Activated naive CD8-positive, alpha-beta T cell treated with anti-CD3 and anti-CD28 coated beads, Interleukin-2, amount 50 U/mL, for 24 hours (primary cell): ENCODE results near the gene BMPR2.
"Not testable (repeated sequence)": the region's sequence is repeated elsewhere in the genome, so short reads cannot be mapped to it uniquely, and the experiment has no call there.

ENCODE experiments used
- ATAC-seq: fragments of 150-1000 bp; cut with Tn5 transposase; one replicate; pipeline ENCODE4 v1.10.0; 2021
- DNase-seq: peaks from one replicate; pipeline ENCODE4 v3.0.0; 2021
- H3K27ac Mint-ChIP-seq: one replicate; pipeline ENCODE4 v1.8.0; 2021; ENCODE audit warnings: mild to moderate bottlenecking, mixed read lengths
- H3K27me3 Mint-ChIP-seq: one replicate; pipeline ENCODE4 v1.8.0; 2021; ENCODE audit warnings: mixed read lengths
- H3K36me3 Mint-ChIP-seq: one replicate; pipeline ENCODE4 v1.8.0; 2021; ENCODE audit warnings: low read depth, mixed read lengths
- H3K4me1 Mint-ChIP-seq: one replicate; pipeline ENCODE4 v1.8.0; 2021; ENCODE audit warnings: mixed read lengths
- H3K4me3 Mint-ChIP-seq: one replicate; pipeline ENCODE4 v1.8.0; 2021; ENCODE audit warnings: mild to moderate bottlenecking, moderate library complexity, mixed read lengths
- H3K9me3 Mint-ChIP-seq: one replicate; pipeline ENCODE4 v1.8.0; 2021; ENCODE audit warnings: mixed read lengths

The BMPR2 gene

DNA sequence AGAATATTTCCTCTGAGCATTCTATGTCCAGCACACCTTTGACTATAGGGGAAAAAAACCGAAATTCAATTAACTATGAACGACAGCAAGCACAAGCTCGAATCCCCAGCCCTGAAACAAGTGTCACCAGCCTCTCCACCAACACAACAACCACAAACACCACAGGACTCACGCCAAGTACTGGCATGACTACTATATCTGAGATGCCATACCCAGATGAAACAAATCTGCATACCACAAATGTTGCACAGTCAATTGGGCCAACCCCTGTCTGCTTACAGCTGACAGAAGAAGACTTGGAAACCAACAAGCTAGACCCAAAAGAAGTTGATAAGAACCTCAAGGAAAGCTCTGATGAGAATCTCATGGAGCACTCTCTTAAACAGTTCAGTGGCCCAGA lies 179.2 kb downstream of the BMPR2 start:
- Mint-ChIP-seq H3K27me3 (no peaks in the 10 kb centered on the region), H3K9me3 (no peaks in the 10 kb centered on the region), H3K4me3 (no peak overlapping the region), H3K36me3 (peaks cover 3% of the 10 kb centered on the region), H3K4me1 (peaks cover 8% of the 10 kb centered on the region), H3K27ac (no peak overlapping the region)
- peak; percentile 43 for ATAC-seq
- DNase-seq = peak; percentile 18

DNA sequence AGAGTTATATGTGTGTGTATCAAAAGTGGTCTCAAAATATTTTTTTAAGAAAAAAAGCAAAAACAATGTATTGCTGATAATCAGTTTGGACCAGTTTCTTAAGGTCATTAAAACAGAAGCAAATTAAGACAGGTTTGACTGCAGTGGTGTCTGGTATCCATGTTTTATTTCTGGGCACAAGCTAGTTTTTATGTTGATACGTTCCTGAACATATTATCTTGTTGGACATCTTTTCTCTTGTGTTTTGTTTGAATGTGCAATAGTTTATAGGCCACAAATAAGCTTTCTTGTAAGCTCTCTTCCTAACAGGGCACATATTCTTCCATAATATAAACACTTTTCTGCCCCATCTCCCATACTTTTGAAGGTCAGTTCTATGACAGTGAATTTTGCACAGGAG lies 184.1 kb downstream of the BMPR2 start:
- H3K27me3 Mint-ChIP-seq = no peaks in the 10 kb centered on the region
- no peak overlapping the region for H3K27ac Mint-ChIP-seq
- peaks cover 3% of the 10 kb centered on the region for H3K36me3 Mint-ChIP-seq
- H3K4me1 Mint-ChIP-seq = peaks cover 8% of the 10 kb centered on the region
- no peaks in the 10 kb centered on the region for H3K9me3 Mint-ChIP-seq
- H3K4me3 Mint-ChIP-seq = no peak overlapping the region
- no peak for DNase-seq
- no peak for ATAC-seq

DNA sequence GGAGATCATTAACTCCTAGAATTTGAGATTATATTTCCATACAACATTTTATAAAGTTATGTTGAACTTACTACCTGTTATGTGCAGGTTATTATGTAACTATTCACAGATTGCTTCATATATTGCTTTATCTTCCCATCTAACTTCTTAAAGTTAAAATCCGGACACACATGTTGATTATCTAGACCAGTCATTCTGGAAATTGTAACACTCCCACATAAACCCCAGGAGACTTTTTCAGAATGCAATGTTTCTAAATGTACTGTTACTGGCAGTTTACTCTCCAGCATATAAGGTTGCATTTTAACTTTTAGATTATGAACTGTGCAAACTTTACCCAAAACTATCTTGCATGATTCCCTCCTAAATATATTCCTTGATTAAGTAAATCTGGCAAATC lies 188.1 kb downstream of the BMPR2 start:
- ATAC-seq = no peak
- no peaks in the 10 kb centered on the region for H3K36me3 Mint-ChIP-seq
- H3K27me3 Mint-ChIP-seq = no peaks in the 10 kb centered on the region
- H3K27ac Mint-ChIP-seq = no peak overlapping the region
- peaks cover 4% of the 10 kb centered on the region for H3K4me1 Mint-ChIP-seq
- no peak overlapping the region for H3K4me3 Mint-ChIP-seq
- no peak for DNase-seq
- H3K9me3 Mint-ChIP-seq = no peaks in the 10 kb centered on the region

DNA sequence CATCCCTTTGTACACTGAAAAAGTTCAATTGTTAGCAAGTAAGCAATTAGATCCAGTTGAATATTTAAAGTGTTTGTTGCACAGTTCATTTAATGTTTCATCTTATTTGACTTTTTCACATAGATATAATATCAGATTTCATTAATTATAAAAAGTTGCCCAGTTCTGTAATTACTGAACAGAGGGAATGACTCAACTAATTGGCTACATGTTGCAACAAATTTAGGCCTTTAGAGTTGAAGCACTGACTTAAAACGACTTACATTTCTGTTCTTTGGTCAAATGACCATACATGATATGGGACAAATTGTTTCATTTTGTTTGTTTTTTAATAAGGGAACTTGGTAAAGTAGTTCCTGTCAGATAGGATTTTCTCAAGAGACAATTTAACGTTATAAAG lies 190.2 kb downstream of the BMPR2 start:
- Mint-ChIP-seq H3K36me3 (no peaks in the 10 kb centered on the region), H3K4me1 (no peaks in the 10 kb centered on the region), H3K27me3 (no peaks in the 10 kb centered on the region), H3K9me3 (no peaks in the 10 kb centered on the region), H3K4me3 (no peak overlapping the region), H3K27ac (no peak overlapping the region)
- DNase-seq = no peak
- ATAC-seq = no peak

DNA sequence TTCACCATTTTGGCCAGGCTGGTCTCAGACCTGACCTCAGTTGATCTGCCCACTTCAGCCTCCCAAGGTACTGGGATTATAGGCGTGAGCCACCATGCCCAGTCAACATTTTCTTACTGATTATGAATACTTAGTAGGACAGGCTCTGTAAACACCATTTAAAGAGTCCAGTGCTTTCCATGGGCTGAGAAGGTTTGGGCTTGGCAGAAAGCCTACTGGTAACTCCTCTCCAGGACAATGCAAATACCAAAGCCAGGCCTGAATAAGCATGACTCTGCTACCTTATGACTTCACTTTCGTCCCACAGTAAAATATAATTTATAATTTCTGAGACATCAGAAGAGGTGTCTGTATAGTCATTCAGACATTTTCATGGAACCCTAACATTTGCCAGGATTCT lies 198.4 kb downstream of the BMPR2 start:
- no peak overlapping the region for H3K27ac Mint-ChIP-seq
- no peaks in the 10 kb centered on the region for H3K9me3 Mint-ChIP-seq
- H3K4me3 Mint-ChIP-seq = no peak overlapping the region
- H3K27me3 Mint-ChIP-seq = no peaks in the 10 kb centered on the region
- DNase-seq = no peak
- H3K4me1 Mint-ChIP-seq = no peaks in the 10 kb centered on the region
- H3K36me3 Mint-ChIP-seq = no peaks in the 10 kb centered on the region
- no peak for ATAC-seq

DNA sequence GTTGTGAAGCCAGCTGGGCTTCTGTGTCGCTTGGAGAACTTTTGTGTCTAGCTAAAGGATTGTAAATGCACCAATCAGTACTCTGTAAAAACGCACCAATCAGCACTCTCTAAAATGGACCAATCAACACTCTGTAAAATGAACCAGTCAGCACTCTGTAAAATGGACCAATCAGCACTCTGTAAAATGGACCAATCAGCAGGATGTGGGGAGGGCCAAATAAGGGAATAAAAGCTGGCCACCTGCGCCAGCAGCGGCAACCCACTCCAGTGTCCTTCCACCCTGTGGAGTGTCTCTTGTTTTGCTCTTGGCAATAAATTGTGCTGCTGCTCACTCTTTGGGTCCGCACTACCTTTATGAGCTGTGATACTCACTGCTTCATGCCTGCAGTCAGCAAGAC lies 199.1 kb downstream of the BMPR2 start:
- not testable (repeated sequence) for H3K36me3 Mint-ChIP-seq, H3K9me3 Mint-ChIP-seq, ATAC-seq, H3K4me3 Mint-ChIP-seq, H3K4me1 Mint-ChIP-seq, H3K27ac Mint-ChIP-seq, H3K27me3 Mint-ChIP-seq, DNase-seq

DNA sequence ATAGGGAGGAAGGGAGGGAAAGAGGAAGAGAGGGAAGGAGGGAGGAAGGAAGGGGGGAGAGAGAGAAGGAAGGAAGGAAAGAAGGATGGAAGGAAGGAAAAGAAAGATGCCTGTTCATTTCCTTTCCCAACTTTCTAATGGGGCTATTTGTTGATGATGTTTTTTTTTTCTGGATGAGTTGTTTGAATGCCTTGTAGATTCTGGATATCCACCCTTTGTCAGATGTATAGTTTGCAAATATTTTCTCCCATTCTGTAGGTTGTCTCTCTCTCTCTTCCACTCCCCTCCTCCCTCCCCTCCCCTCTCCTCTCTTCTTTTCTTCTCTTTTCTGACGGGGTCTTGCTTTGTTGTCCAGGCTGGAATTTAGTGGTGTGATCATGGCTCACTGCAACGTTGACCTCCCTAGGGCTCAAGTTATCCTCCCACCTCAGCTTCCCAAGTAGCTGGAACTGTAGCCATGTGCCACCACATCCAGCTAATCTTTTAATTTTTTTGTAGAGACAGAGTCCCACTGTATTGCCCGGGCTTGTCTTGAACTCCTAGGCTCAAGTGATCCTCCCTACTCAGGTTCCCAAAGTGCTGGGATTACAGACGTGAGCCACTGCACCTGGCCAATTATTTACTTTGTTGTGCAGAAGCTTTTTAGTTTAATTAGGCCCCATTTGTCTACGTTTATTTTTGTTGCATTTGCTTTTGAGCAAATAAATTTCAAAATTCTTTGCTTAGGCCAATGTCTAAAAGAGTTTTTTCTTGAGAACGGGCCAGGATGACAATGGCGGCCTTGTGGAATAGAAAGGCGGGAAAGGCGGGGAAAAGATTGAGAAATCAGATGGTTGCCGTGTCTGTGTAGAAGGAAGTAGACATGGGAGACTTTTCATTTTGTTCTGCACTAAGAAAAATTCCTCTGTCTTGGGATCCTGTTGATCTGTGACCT lies 201.4 kb downstream of the BMPR2 start:
- H3K27me3 Mint-ChIP-seq = no peaks in the 10 kb centered on the region
- no peak overlapping the region for H3K4me3 Mint-ChIP-seq
- H3K4me1 Mint-ChIP-seq = peaks cover under 1% of the 10 kb centered on the region
- H3K36me3 Mint-ChIP-seq = no peaks in the 10 kb centered on the region
- no peaks in the 10 kb centered on the region for H3K9me3 Mint-ChIP-seq
- ATAC-seq (no peak), DNase-seq (no peak)
- no peak overlapping the region for H3K27ac Mint-ChIP-seq

DNA sequence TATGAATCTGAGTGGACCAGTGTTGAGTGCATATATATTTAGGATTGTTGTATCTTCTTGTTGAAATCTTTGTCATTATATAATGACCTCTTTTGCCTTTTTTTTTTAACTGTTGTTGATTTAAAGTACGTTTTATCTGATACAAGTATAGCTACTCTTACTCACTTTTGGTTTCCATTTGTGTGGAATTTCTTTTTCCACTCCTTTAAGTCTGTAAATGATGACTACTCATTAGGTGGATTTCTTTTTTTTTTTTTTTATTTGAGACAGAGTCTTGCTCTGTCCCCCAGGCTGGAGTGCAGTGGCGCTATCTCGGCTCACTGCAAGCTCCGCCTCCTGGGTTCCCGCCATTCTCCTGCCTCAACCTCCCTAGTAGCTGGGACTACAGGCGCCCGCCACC lies 206.7 kb downstream of the BMPR2 start:
- ATAC-seq = peak; percentile 80
- DNase-seq, H3K27me3 Mint-ChIP-seq, H3K4me3 Mint-ChIP-seq, H3K4me1 Mint-ChIP-seq, H3K9me3 Mint-ChIP-seq, H3K36me3 Mint-ChIP-seq: not testable (repeated sequence)
- peak overlapping the region; percentile 34 for H3K27ac Mint-ChIP-seq

DNA sequence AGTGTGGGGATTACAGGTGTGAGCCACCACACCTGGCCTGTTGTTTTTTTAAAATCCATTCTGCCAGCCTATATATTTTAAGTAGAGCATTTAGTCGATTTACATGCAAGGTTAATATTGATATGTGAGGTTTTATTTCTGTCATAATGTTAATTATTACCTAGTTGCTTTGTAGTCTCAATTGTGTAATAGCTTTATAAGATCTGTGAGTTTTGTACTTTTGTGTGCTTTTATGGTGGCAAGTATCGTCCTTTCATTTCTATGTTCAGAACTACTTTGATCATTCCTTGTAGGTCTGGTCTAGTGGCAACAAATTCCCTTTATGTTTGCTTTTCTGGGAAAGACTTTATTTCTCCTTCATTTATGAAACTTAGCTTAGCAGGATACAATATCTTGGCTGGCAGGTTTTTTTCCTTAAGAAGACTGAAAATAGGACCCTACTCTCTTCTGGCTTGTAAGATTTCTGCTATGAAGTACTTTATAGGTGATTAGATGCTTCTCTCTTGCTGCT lies 207.6 kb downstream of the BMPR2 start:
- DNase-seq (no peak), ATAC-seq (no peak)
- Mint-ChIP-seq H3K9me3 (peaks cover 5% of the 10 kb centered on the region), H3K27ac (no peak overlapping the region), H3K36me3 (no peaks in the 10 kb centered on the region), H3K4me1 (peaks cover 14% of the 10 kb centered on the region), H3K4me3 (no peak overlapping the region), H3K27me3 (no peaks in the 10 kb centered on the region)

DNA sequence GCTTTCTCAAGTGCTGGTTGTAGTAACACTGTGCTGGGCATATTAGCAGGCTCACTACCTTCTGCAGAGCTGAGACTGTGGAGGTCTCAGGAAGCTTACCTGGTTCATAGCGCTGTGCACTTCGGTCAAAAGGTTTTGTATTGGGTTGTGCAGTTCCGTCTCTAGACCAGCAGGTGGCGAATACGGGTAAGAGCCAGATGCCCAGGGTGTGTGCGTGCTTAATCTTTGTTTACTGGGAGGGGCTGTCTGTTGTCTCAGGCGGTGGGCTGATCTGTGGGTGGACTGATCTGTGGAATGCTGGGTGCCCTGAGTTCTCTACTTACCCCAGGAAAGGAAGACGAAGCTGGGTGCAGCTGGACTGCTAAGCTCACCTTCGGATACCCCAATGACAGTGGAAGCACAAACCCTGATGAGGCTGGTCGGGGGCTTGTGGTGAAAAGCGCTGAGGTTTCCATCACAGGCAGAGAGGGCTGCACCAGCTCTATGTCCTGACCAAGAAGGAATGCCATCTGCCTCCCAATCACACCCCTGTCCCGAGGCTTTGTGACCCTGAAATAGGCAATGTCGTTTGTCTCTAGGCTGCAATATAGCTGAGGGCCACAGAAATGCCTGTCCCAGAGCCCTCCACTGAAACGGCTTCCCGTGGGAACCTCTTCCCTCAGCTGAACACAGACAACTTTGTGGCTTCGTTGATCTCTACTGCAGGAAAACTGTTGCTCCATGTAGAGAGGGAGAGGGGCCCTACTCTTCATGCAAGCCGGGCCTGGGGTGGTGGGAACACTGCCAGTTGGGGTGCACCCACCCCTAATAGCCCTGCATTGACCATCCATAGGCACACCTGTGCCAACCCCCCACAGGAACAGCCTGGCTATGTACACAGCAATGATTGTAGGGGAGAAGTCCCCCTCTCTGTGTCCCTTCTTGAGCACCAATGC lies 212.8 kb downstream of the BMPR2 start:
- ATAC-seq = peak; percentile 89
- no peaks in the 10 kb centered on the region for H3K36me3 Mint-ChIP-seq
- H3K4me1 Mint-ChIP-seq = peaks cover 10% of the 10 kb centered on the region
- H3K4me3 Mint-ChIP-seq = no peak overlapping the region
- peaks cover under 1% of the 10 kb centered on the region for H3K9me3 Mint-ChIP-seq
- DNase-seq = peak; percentile 57
- H3K27me3 Mint-ChIP-seq = no peaks in the 10 kb centered on the region
- H3K27ac Mint-ChIP-seq = no peak overlapping the region

DNA sequence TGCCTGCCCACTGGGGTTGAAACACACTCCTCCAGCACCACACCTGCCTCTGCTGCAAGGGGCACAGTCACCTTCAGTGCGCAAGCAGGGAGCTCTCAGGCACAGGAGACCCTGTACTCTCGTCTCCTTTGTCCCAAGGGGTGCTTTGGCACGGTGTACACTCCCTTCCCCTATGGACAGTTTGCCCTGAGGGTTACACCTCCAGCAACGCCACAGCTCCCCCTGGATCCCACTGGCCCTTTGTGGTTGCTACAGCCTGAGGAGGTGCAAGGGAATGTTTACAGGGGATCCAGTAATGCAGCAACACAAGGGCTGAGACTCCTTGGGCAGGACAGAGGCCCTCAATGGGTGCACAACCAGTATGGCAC lies 213.4 kb downstream of the BMPR2 start:
- no peak overlapping the region for H3K4me3 Mint-ChIP-seq
- H3K4me1 Mint-ChIP-seq = peaks cover 10% of the 10 kb centered on the region
- no peaks in the 10 kb centered on the region for H3K9me3 Mint-ChIP-seq
- ATAC-seq = no peak
- H3K27me3 Mint-ChIP-seq = no peaks in the 10 kb centered on the region
- H3K36me3 Mint-ChIP-seq = no peaks in the 10 kb centered on the region
- H3K27ac Mint-ChIP-seq = no peak overlapping the region
- DNase-seq = no peak

DNA sequence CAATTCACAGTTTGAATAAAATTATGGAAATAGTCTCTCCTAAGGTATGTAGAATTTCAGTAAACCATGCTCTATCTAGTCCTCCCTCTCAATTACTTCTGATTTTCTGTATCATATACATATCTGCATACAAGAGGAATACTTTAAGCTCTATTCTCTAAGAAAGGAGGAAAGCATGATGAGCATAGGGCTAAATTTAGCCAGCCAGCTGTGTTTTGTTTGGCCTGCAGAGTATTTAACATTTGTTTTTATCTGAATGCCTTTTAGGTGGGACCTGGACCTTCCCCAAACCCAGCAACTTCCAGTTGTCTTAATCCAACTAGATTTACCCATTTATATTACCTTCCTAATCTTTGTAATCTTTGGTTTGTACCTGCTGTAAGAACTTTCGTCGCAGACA lies 216.4 kb downstream of the BMPR2 start:
- Mint-ChIP-seq H3K9me3 (no peaks in the 10 kb centered on the region), H3K4me1 (peaks cover 16% of the 10 kb centered on the region), H3K4me3 (no peak overlapping the region), H3K27ac (no peak overlapping the region), H3K36me3 (no peaks in the 10 kb centered on the region), H3K27me3 (no peaks in the 10 kb centered on the region)
- no peak for ATAC-seq
- no peak for DNase-seq

DNA sequence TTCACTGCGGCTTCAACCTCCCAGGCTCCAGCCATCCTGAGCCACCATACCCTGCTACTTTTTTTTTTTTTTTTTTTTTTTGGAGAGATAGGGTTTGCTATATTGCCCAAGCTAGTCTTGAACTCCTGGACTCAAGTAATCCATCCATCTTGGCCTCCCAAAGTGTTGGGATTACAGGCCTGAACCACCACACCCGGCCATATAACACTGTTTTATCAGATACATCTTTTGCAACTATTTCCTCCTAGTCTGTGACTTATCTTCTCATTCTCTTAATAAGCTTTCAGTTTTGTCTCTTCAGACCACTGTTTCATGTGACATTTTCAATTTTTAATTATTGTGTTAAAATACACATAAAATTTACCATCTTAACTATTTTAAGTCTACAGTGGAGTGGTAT lies 223.0 kb downstream of the BMPR2 start:
- no peaks in the 10 kb centered on the region for H3K27me3 Mint-ChIP-seq
- no peak overlapping the region for H3K4me3 Mint-ChIP-seq
- DNase-seq (no peak), ATAC-seq (no peak)
- no peaks in the 10 kb centered on the region for H3K9me3 Mint-ChIP-seq
- no peaks in the 10 kb centered on the region for H3K36me3 Mint-ChIP-seq
- no peak overlapping the region for H3K27ac Mint-ChIP-seq
- peaks cover 6% of the 10 kb centered on the region for H3K4me1 Mint-ChIP-seq

DNA sequence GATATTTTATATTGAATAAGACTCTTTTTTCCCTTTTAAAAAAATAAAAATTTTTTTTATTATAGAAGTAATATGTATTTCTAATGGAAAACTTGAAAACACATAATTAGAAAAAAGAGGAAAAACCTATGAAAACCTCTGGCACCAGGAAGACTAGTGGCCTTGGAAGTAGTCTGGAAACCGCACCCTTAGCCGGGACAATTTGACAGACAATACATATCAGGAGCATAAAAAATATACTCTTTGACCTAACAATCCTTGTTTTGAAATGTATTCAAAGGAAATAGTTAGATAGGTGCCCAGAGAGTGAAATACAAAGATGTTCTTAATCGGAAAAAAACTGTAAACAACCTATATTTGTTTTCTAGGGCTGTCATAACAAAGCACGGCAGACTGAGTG lies 223.8 kb downstream of the BMPR2 start:
- Mint-ChIP-seq H3K4me3 (no peak overlapping the region), H3K4me1 (peaks cover 12% of the 10 kb centered on the region), H3K27ac (no peak overlapping the region), H3K27me3 (no peaks in the 10 kb centered on the region), H3K36me3 (no peaks in the 10 kb centered on the region), H3K9me3 (no peaks in the 10 kb centered on the region)
- DNase-seq (no peak), ATAC-seq (no peak)

DNA sequence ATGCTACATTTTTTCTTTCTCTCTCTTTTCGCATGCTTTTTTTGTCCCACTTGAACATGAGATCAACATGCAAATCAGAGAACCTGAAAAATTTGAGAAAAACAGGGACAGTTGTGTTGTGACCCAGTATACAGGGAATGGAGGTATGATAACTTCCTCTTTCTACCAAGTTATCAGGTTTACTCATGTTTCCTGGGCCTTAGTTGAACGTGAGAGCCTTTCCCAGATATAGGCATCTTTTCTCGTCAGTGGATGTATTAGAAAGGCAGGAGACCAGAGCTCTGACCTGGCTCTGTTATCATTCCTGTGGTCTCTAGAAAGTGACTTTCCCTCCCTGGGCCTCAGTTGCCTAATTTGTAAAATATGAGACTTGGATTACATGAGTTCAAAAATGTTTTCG lies 228.6 kb downstream of the BMPR2 start:
- DNase-seq (no peak), ATAC-seq (no peak)
- Mint-ChIP-seq H3K4me3 (no peak overlapping the region), H3K27me3 (no peaks in the 10 kb centered on the region), H3K4me1 (peaks cover 18% of the 10 kb centered on the region), H3K36me3 (peaks cover 2% of the 10 kb centered on the region), H3K9me3 (no peaks in the 10 kb centered on the region), H3K27ac (peak overlapping the region; percentile 85)
